Keratinocyte (primary cell): Measurements from ENCODE around the gene DDX5. TPM values are rescaled to one million over a fixed set of nuclear protein-coding genes. Genes with fewer than 3 reads are reported as not detected.

Experiments
- DNase-seq: peaks from one replicate; pipeline ENCODE4 v3.0.0-alpha.2; 2011; ENCODE audit warnings: low read depth, missing footprints, low spot score
- FAIRE-seq: peaks from 2 replicates; lab custom pipeline; 2011; peaks lifted over from hg19 to GRCh38; lab: Jason Lieb, UNC
- H2AFZ ChIP-seq: 2 replicates; pipeline ENCODE4 v1.6.0; 2012; ENCODE audit warnings: low read length, control low read depth, inconsistent platforms; ENCODE audit not compliant: control insufficient read depth
- H3K27ac ChIP-seq: 2 replicates; pipeline ENCODE4 v1.5.1; 2011; ENCODE audit warnings: low read length; ENCODE audit not compliant: control insufficient read depth, insufficient read depth
- H3K27me3 ChIP-seq: 3 replicates; pipeline ENCODE4 v1.6.0; 2011; ENCODE audit warnings: low read length; ENCODE audit not compliant: control insufficient read depth, insufficient read depth; ENCODE audit errors: extremely low read depth
- H3K36me3 ChIP-seq, 2 experiments: 2 replicates in 1 of 2; 3 replicates in 1 of 2; pipeline ENCODE4 v1.5.1; 2011; ENCODE audit warnings: low read length in 2 of 2, mild to moderate bottlenecking in 1 of 2; ENCODE audit not compliant: control insufficient read depth in 2 of 2, insufficient read depth in 2 of 2; ENCODE audit errors: extremely low read depth in 1 of 2
- H3K4me1 ChIP-seq: 3 replicates; pipeline ENCODE4 v1.5.1; 2011; ENCODE audit warnings: low read length; ENCODE audit not compliant: control insufficient read depth, insufficient read depth; ENCODE audit errors: extremely low read depth
- H3K4me2 ChIP-seq: 3 replicates; pipeline ENCODE4 v1.6.0; 2011; ENCODE audit warnings: low read depth, low read length; ENCODE audit not compliant: control insufficient read depth, insufficient read depth; ENCODE audit errors: extremely low read depth
- H3K4me3 ChIP-seq, 3 experiments: fragments of 200-600 bp in 1 of 3; sonication (generic) in 1 of 3; 2 replicates in 2 of 3; 3 replicates in 1 of 3; pipeline ENCODE4 v1.5.1; 2011 to 2016; ENCODE audit warnings: low read length in 3 of 3, mild to moderate bottlenecking in 3 of 3, control low read depth in 2 of 3, inconsistent platforms in 1 of 3, low read depth in 1 of 3, mixed read lengths in 1 of 3, mixed run types in 1 of 3, moderate library complexity in 1 of 3; ENCODE audit not compliant: control insufficient read depth in 2 of 3, insufficient read depth in 2 of 3; ENCODE audit errors: extremely low read depth in 1 of 3
- H3K79me2 ChIP-seq: 2 replicates; pipeline ENCODE4 v1.6.0; 2012; ENCODE audit warnings: low read length; ENCODE audit not compliant: control insufficient read depth, insufficient read depth
- H3K9ac ChIP-seq: 3 replicates; pipeline ENCODE4 v1.6.0; 2011; ENCODE audit warnings: low read length; ENCODE audit not compliant: control insufficient read depth, insufficient read depth; ENCODE audit errors: extremely low read depth
- H3K9me1 ChIP-seq: 3 replicates; pipeline ENCODE4 v1.6.0; 2011; ENCODE audit warnings: low read length; ENCODE audit not compliant: control insufficient read depth, insufficient read depth; ENCODE audit errors: extremely low read depth
- H3K9me3 ChIP-seq: 2 replicates; pipeline ENCODE4 v1.5.1; 2012; ENCODE audit warnings: low read depth, low read length; ENCODE audit not compliant: control insufficient read depth
- H4K20me1 ChIP-seq: 3 replicates; pipeline ENCODE4 v1.6.0; 2011; ENCODE audit warnings: low read length; ENCODE audit not compliant: control insufficient read depth, insufficient read depth; ENCODE audit errors: extremely low read depth
- CTCF ChIP-seq, 3 experiments: IDR thresholded peaks in 1 of 3; conservative IDR thresholded peaks in 1 of 3; optimal IDR thresholded peaks in 1 of 3; 2 replicates in 2 of 3; 3 replicates in 1 of 3; pipeline versions ENCODE3 to v1.5.1; 2011; ENCODE audit warnings: low read length in 3 of 3, mild to moderate bottlenecking in 3 of 3, moderate library complexity in 2 of 3, control low read depth in 1 of 3, inconsistent platforms in 1 of 3; ENCODE audit not compliant: insufficient read depth in 2 of 3; ENCODE audit errors: extremely low read depth in 1 of 3
- EZH2 ChIP-seq: IDR thresholded peaks from one replicate; pipeline ENCODE4 v1.6.1; 2012; ENCODE audit warnings: inconsistent platforms, mild to moderate bottlenecking, low read length, moderate library complexity
- dilution Hi-C: fragments of 300-500 bp; cut with MboI; formaldehyde crosslinking; loops from one replicate; pipeline ENCODE4 v1.7.0; 2020; ENCODE audit warnings: low sequenced_read_pairs; ENCODE audit not compliant: extremely low pct_ligation_motif_present
- polyA plus RNA-seq, 5 experiments: library from polyadenylated mRNA; depleted of rRNA in 3 of 5; stranded (reverse) in 3 of 5; stranded (forward) in 1 of 5; unstranded in 1 of 5; fragments of >200 nt; gene quantifications; 1 replicate in 1 of 5; 2 replicates in 3 of 5; 3 replicates in 1 of 5; pipeline versions ENCODE4 v1.2.1 to v1.2.3, GENCODE V29; 2011 to 2012; ENCODE audit warnings: missing spikeins in 2 of 5, low read depth in 1 of 5, low replicate concordance in 1 of 5

DDX5 gene
- polyA plus RNA-seq, 1 donor (not counting 4 experiments of a cell fraction or from before 2014, with no cell fraction given): 793 TPM

DNA sequence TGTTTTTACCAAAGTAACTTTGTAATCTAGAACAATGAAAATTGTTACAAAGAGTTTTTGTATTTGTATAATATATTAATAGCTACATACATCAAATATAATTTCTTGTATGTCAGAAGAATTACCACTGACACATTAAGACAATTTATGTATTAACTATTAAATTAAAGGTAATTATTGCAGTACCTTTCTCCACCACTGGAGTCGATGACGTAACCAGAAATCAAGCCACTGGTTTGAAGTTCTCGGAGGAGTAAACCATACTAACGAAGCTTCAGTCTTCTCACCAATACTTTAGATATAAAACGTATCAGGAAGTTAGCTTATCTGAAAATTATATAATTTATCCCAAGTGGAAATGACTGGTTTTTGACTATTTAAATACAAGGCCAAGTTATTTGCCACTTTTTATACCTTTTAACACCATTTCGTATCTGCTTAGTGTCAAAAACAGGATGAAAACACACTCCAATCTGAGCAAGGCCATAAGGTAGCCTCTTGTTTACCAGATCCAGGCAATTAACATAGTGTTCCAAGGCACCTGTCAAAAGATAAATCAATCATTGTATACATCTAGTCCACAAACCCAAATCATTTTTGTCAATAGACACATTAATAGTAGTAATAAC, 13.5 kb downstream of the DDX5 start:
- Histone ChIP-seq H3K4me2 (peak overlapping the region; percentile 48), H3K36me3 (peaks cover 5 to 23% of the 10 kb centered on the region in 2 experiments), H3K4me3 (no peak overlapping the region), H3K27me3 (no peaks in the 10 kb centered on the region), H3K9me3 (no peaks in the 10 kb centered on the region), H3K79me2 (peaks cover 31% of the 10 kb centered on the region), H3K4me1 (peaks cover 22% of the 10 kb centered on the region), H3K27ac (peak overlapping the region; percentile 43), H3K9ac (no peak overlapping the region), H3K9me1 (no peaks in the 10 kb centered on the region), H2AFZ (no peak overlapping the region), H4K20me1 (no peaks in the 10 kb centered on the region)
- TF ChIP-seq CTCF (optimal IDR thresholded peaks at IDR 0.05 in 1 of 3, IDR thresholded peaks at IDR 0.05 in 1 of 3, conservative IDR thresholded peaks at IDR 0.05 in 1 of 3; ENCODE audit: extremely low read depth in 1 of 3, insufficient read depth in 2 of 3, low read length in 3 of 3): peak in 2 of 3 experiments; percentile 24 to 48
- TF ChIP-seq EZH2: no peak
- DNase-seq (no peak), FAIRE-seq (no peak)
- dilution Hi-C loops: no loop called here

- H2AFZ ChIP-seq: no peak overlapping the region
- FAIRE-seq: no peak
- H3K9ac ChIP-seq: no peak overlapping the region
- TF ChIP-seq EZH2 (no peak), CTCF (optimal IDR thresholded peaks at IDR 0.05 in 1 of 3, IDR thresholded peaks at IDR 0.05 in 1 of 3, conservative IDR thresholded peaks at IDR 0.05 in 1 of 3; ENCODE audit: extremely low read depth in 1 of 3, insufficient read depth in 2 of 3, low read length in 3 of 3) (no peak)
- peak overlapping the region; percentile 48 for H3K4me2 ChIP-seq
- peak overlapping the region; percentile 43 for H3K27ac ChIP-seq
- no peak for DNase-seq
- no peaks in the 10 kb centered on the region for H3K9me1 ChIP-seq
- H3K79me2 ChIP-seq: peaks cover 31% of the 10 kb centered on the region
- H3K27me3 ChIP-seq: no peaks in the 10 kb centered on the region
- H3K36me3 ChIP-seq: peaks cover 5 to 23% of the 10 kb centered on the region in 2 experiments
- H3K4me1 ChIP-seq: peaks cover 16% of the 10 kb centered on the region
- H3K4me3 ChIP-seq: no peak overlapping the region
- dilution Hi-C loops: no loop called here
- H3K9me3 ChIP-seq: no peaks in the 10 kb centered on the region
- no peaks in the 10 kb centered on the region for H4K20me1 ChIP-seq
Measured at GRCh38 chr17:64491994-64492393, 14.1 kb downstream of the DDX5 start.
